IMR-90 (cell line): ENCODE results near the gene OAS1. TPM values are rescaled to one million over a fixed set of nuclear protein-coding genes. Genes with fewer than 3 reads are reported as not detected.

Source experiments
- ATAC-seq: fragments of 200-7000 bp; cut with Tn5 transposase; 2 replicates; pipeline ENCODE4 v1.9.1; 2020; ENCODE audit warnings: low read depth, mild to moderate bottlenecking, moderate library complexity
- BruUV-seq: library from RNA; stranded (reverse); fragments of 400-500 nt; replicated peaks from 2 replicates; lab custom pipeline; 2021; lab: Mats Ljungman, UMichigan
- CTCF ChIA-PET: fragments of 300-600 bp; formaldehyde crosslinking; extraction: SDS; loops from one replicate; lab custom pipeline; 2021; ENCODE audit warnings: antibody characterized with exemption; lab: Yijun Ruan, JAX
- POLR2A ChIA-PET: fragments of 300-600 bp; sonication (Branson Sonifier 250); formaldehyde crosslinking; loops from one replicate; lab custom pipeline; 2022; ENCODE audit warnings: antibody characterized with exemption; ENCODE audit not compliant: unreplicated experiment; lab: Charles Lee
- DNase-seq: peaks from one replicate; pipeline ENCODE4 v3.0.0; 2013
- H2AFZ ChIP-seq: replicated peaks from 2 replicates; pipeline ENCODE3; 2013; ENCODE audit warnings: low read length, mild to moderate bottlenecking; ENCODE audit not compliant: poor library complexity
- H2AK5ac ChIP-seq: 2 replicates; pipeline ENCODE4 v1.6.1; 2013; ENCODE audit warnings: low read depth, low read length, inconsistent platforms
- H2AK9ac ChIP-seq: replicated peaks from 2 replicates; pipeline ENCODE3; 2013; ENCODE audit warnings: mild to moderate bottlenecking, low read depth, low read length, moderate library complexity; ENCODE audit not compliant: poor library complexity
- H2BK120ac ChIP-seq: 2 replicates; pipeline ENCODE4 v1.6.1; 2013; ENCODE audit warnings: low read depth, low read length, inconsistent platforms
- H2BK15ac ChIP-seq: 3 replicates; pipeline ENCODE4 v1.6.1; 2013; ENCODE audit warnings: low read depth, low read length, inconsistent platforms
- H2BK20ac ChIP-seq: 2 replicates; pipeline ENCODE4 v1.6.1; 2013; ENCODE audit warnings: low read depth, mild to moderate bottlenecking, inconsistent platforms, low read length, moderate library complexity
- H2BK5ac ChIP-seq: 2 replicates; pipeline ENCODE4 v1.6.1; 2013; ENCODE audit warnings: mild to moderate bottlenecking, low read depth, low read length, inconsistent platforms; ENCODE audit not compliant: poor library complexity, severe bottlenecking
- H3K14ac ChIP-seq: replicated peaks from 2 replicates; pipeline ENCODE4 v1.6.1; 2013; ENCODE audit warnings: low read depth, low read length, inconsistent platforms
- H3K18ac ChIP-seq: 2 replicates; pipeline ENCODE4 v1.6.1; 2013; ENCODE audit warnings: low read depth, low read length, control low read depth
- H3K23ac ChIP-seq: 2 replicates; pipeline ENCODE4 v1.6.1; 2013; ENCODE audit warnings: low read depth, low read length, inconsistent platforms
- H3K27ac ChIP-seq: 2 replicates; pipeline ENCODE4 v1.5.1; 2013; ENCODE audit warnings: mild to moderate bottlenecking, control low read depth, low read length; ENCODE audit not compliant: insufficient read depth
- H3K27me3 ChIP-seq: 2 replicates; pipeline ENCODE4 v1.6.1; 2013; ENCODE audit warnings: low read length; ENCODE audit not compliant: control insufficient read depth, insufficient read depth
- H3K36me3 ChIP-seq: 2 replicates; pipeline ENCODE4 v1.6.1; 2013; ENCODE audit warnings: low read length, mixed read lengths; ENCODE audit not compliant: control insufficient read depth, insufficient read depth
- H3K4ac ChIP-seq: 2 replicates; pipeline ENCODE4 v1.6.1; 2013; ENCODE audit warnings: low read depth, low read length, inconsistent platforms
- H3K4me1 ChIP-seq: 2 replicates; pipeline ENCODE4 v1.6.1; 2013; ENCODE audit warnings: low read length, mixed read lengths; ENCODE audit not compliant: control insufficient read depth, insufficient read depth
- H3K4me2 ChIP-seq: 2 replicates; pipeline ENCODE4 v1.6.1; 2013; ENCODE audit warnings: low read depth, mild to moderate bottlenecking, control low read depth, low read length, moderate library complexity
- H3K4me3 ChIP-seq: 2 replicates; pipeline ENCODE4 v1.5.1; 2013; ENCODE audit warnings: low read depth, mild to moderate bottlenecking, control low read depth, low read length, moderate library complexity; ENCODE audit not compliant: insufficient read depth
- H3K56ac ChIP-seq: 2 replicates; pipeline ENCODE4 v1.6.1; 2013; ENCODE audit warnings: low read length, inconsistent platforms; ENCODE audit not compliant: insufficient read depth; ENCODE audit errors: extremely low read depth
- H3K79me1 ChIP-seq, 2 experiments: 2 replicates each; pipeline ENCODE4 v1.6.1; 2013; ENCODE audit warnings: low read length in 2 of 2, inconsistent platforms in 1 of 2, low read depth in 1 of 2
- H3K9ac ChIP-seq: 2 replicates; pipeline ENCODE4 v1.6.1; 2013; ENCODE audit warnings: low read depth, low read length, control low read depth
- H3K9me1 ChIP-seq: 2 replicates; pipeline ENCODE4 v1.6.1; 2013; ENCODE audit warnings: low read length, inconsistent platforms; ENCODE audit not compliant: insufficient read depth
- H3K9me3 ChIP-seq: 2 replicates; pipeline ENCODE4 v1.6.1; 2013; ENCODE audit warnings: low read length; ENCODE audit not compliant: control insufficient read depth, insufficient read depth
- H4K20me1 ChIP-seq: 2 replicates; pipeline ENCODE4 v1.6.1; 2013; ENCODE audit warnings: low read length, inconsistent platforms; ENCODE audit not compliant: insufficient read depth
- H4K5ac ChIP-seq: 2 replicates; pipeline ENCODE4 v1.6.1; 2013; ENCODE audit warnings: mild to moderate bottlenecking, low read depth, low read length, control low read depth
- H4K8ac ChIP-seq, 2 experiments: 2 replicates each; pipeline ENCODE4 v1.6.1; 2013; ENCODE audit warnings: low read depth in 2 of 2, low read length in 2 of 2, control low read depth in 1 of 2, inconsistent platforms in 1 of 2
- H4K91ac ChIP-seq: 2 replicates; pipeline ENCODE4 v1.6.1; 2013; ENCODE audit warnings: low read depth, low read length, inconsistent platforms; ENCODE audit not compliant: insufficient read depth
- BHLHE40 ChIP-seq: fragments of 150-350 bp; IDR thresholded peaks from 2 replicates; pipeline ENCODE4 v1.6.1; 2016; ENCODE audit warnings: mild to moderate bottlenecking, low read depth, low read length
- MAFK ChIP-seq: IDR thresholded peaks from 2 replicates; pipeline ENCODE4 v1.6.1; 2012; ENCODE audit warnings: low read depth, low read length, improper control_type of control experiment
- MAZ ChIP-seq: IDR thresholded peaks from 2 replicates; pipeline ENCODE4 v1.6.1; 2012; ENCODE audit warnings: low read depth, mild to moderate bottlenecking, low read length, improper control_type of control experiment, moderate library complexity, borderline replicate concordance
- POLR2A ChIP-seq: IDR thresholded peaks from 2 replicates; pipeline ENCODE4 v1.6.1; 2012; ENCODE audit warnings: mild to moderate bottlenecking, low read depth, low read length
- RAD21 ChIP-seq: IDR thresholded peaks from 2 replicates; pipeline ENCODE4 v1.6.1; 2012; ENCODE audit warnings: low read length, improper control_type of control experiment
- RFX5 ChIP-seq: IDR thresholded peaks from 2 replicates; pipeline ENCODE4 v1.8.0; 2012; ENCODE audit warnings: low read depth, mild to moderate bottlenecking, low read length, moderate library complexity
- SMC3 ChIP-seq: fragments of 150-350 bp; IDR thresholded peaks from 2 replicates; pipeline ENCODE4 v1.6.1; 2016; ENCODE audit warnings: low read depth, mild to moderate bottlenecking, antibody characterized with exemption, low read length, moderate library complexity
- WGBS, 2 experiments: methylation state at CpG; one replicate each; pipeline versions ENCODE4 v1.1.5 to v1.1.7; 2013; ENCODE audit warnings: missing lambda C conversion rate in 2 of 2; ENCODE audit not compliant: insufficient read length in 1 of 2; ENCODE audit errors: extremely low coverage in 2 of 2; 5-methylcytosine and 5-hydroxymethylcytosine counted together
- dilution Hi-C: fragments of 300-500 bp; cut with HindIII; formaldehyde crosslinking; loops from one replicate; pipeline ENCODE4 v1.14.3; 2018; ENCODE audit warnings: low sequenced_read_pairs; ENCODE audit not compliant: unreplicated experiment
- in situ Hi-C: fragments of 300-500 bp; cut with MboI; formaldehyde crosslinking; loops from 3 replicates; pipeline ENCODE4 v1.14.3; 2019; ENCODE audit warnings: low sequenced_read_pairs, inconsistent platforms, mixed read lengths
- intact Hi-C: fragments of 100-400 bp; cut with micrococcal nuclease; formaldehyde crosslinking; loops from 2 replicates; pipeline ENCODE4 v1.10.0; 2022
- polyA plus RNA-seq, 3 experiments: library from polyadenylated mRNA; depleted of rRNA; stranded (reverse); fragments of >200 nt; gene quantifications; 2 replicates each; pipeline ENCODE4 v1.2.3, GENCODE V29; 2012; ENCODE audit warnings: low replicate concordance in 1 of 3
- total RNA-seq: library from RNA; depleted of rRNA; stranded (reverse); fragments of >200 nt; gene quantifications from 2 replicates; pipeline ENCODE4 v1.2.3, GENCODE V29; 2012

The OAS1 gene
- total and polyA plus RNA-seq, 2 of the 4 experiments (the other 2 are of a cell fraction) = not detected

DNA sequence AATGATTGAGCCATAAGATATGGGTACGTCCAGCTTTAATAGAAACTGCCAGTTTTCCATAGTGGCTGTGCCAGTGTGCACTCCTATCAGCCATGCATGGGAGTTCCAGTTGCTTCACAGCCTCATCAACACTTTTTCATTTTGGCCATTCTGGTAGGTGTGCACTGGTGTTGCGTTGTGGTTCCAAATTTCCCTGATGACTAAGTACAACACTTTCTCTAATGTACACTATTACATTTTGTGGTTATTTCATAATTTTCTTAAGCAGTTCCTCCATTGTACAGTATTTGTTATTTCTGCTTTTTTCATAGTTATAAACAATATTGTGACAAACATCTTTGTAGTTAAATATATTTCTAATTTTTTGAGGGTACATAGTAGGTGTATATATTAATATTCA lies 21.5 kb upstream of the OAS1 start:
- no peak overlapping the region for H3K4ac ChIP-seq
- no TSS peak for BruUV-seq
- no peak overlapping the region for H2AFZ ChIP-seq
- H3K9ac ChIP-seq = no peak overlapping the region
- CTCF ChIA-PET = no interaction called here
- no peaks in the 10 kb centered on the region for H3K36me3 ChIP-seq
- no peak overlapping the region for H3K27ac ChIP-seq
- POLR2A ChIA-PET = no interaction called here
- H3K56ac ChIP-seq = no peak overlapping the region
- no CpG with 5 or more reads among the region's 2 CpGs for WGBS, 2 experiments
- H4K20me1 ChIP-seq = no peaks in the 10 kb centered on the region
- H2AK9ac ChIP-seq = no peak overlapping the region
- no peaks in the 10 kb centered on the region for H3K9me3 ChIP-seq
- dilution Hi-C loops (no loop called here), intact Hi-C loops (no loop called here), in situ Hi-C loops (no loop called here)
- TF ChIP-seq SMC3 (no peak), BHLHE40 (no peak), RAD21 (no peak), MAFK (no peak), POLR2A (no peak), RFX5 (no peak), MAZ (no peak)
- no peak overlapping the region for H4K8ac ChIP-seq
- no peak for DNase-seq
- H3K4me1 ChIP-seq = no peaks in the 10 kb centered on the region
- no peak overlapping the region for H2BK15ac ChIP-seq
- H3K4me3 ChIP-seq = no peak overlapping the region
- H4K5ac ChIP-seq = no peak overlapping the region
- H2BK20ac ChIP-seq = no peak overlapping the region
- H3K18ac ChIP-seq = no peak overlapping the region
- H2BK5ac ChIP-seq = no peak overlapping the region
- no peak overlapping the region for H2BK120ac ChIP-seq
- no peaks in the 10 kb centered on the region for H3K27me3 ChIP-seq
- ATAC-seq = no peak
- H3K79me1 ChIP-seq = no peaks in the 10 kb centered on the region
- H3K9me1 ChIP-seq = no peaks in the 10 kb centered on the region
- no peak overlapping the region for H3K14ac ChIP-seq
- no peak overlapping the region for H3K23ac ChIP-seq
- no peak overlapping the region for H4K91ac ChIP-seq
- no peak overlapping the region for H2AK5ac ChIP-seq
- H3K4me2 ChIP-seq = no peak overlapping the region
